Mucosa of descending colon (tissue), 3 donors: Measurements from ENCODE around the gene ITGA5. TPM values are rescaled to one million over a fixed set of nuclear protein-coding genes. Genes with fewer than 3 reads are reported as not detected.

Experiments
- ATAC-seq: fragments of 200-7000 bp; cut with Tn5 transposase; one replicate; pipeline ENCODE4 v1.9.1; 2020; ENCODE audit warnings: mild to moderate bottlenecking, moderate library complexity
- DNase-seq, 3 donors: peaks; one replicate each; pipeline ENCODE4 v3.0.0-alpha.2; 2020
- H3K36me3 ChIP-seq: fragments of 200-600 bp; one replicate; pipeline ENCODE4 v1.8.0; 2021; ENCODE audit warnings: low read depth, mild to moderate bottlenecking
- H3K4me1 ChIP-seq: fragments of 200-600 bp; one replicate; pipeline ENCODE4 v1.8.0; 2021; ENCODE audit warnings: low read depth, mild to moderate bottlenecking
- H3K4me3 ChIP-seq: fragments of 200-600 bp; one replicate; pipeline ENCODE4 v1.8.0; 2021; ENCODE audit warnings: mild to moderate bottlenecking
- H3K9me3 ChIP-seq: fragments of 200-600 bp; one replicate; pipeline ENCODE4 v1.8.0; 2021; ENCODE audit warnings: mild to moderate bottlenecking
- intact Hi-C, 2 donors: fragments of 100-400 bp; cut with DNase I in 1 of 2; cut with micrococcal nuclease in 1 of 2; formaldehyde crosslinking; loops; one replicate each; pipeline versions ENCODE4 v1.11.0 to v1.11.1; 2022; cut with DNase I, micrococcal nuclease
- total RNA-seq, 3 donors: library from RNA; stranded (reverse); fragmentation: NEBNext Ultra II Directional in 2 of 3; extraction: Animal tissue kit (Norgen Biotek cat#: 25700) in 2 of 3; gene quantifications; one replicate each; pipeline versions ENCODE4 v1.2.1 to v1.2.4, GENCODE V29; 2021 to 2023
- TF ChIP-seq, protein P1 (sequence below): fragments of 200-600 bp; IDR thresholded peaks from one replicate; pipeline ENCODE4 v1.8.0; 2022; ENCODE audit warnings: antibody characterized with exemption, mild to moderate bottlenecking
- donor health status: DM: no; HTN: no; CAD: no; lungs with moderate emphysema.
- donor health status: DM: no; HTN: no; CAD: no.
- donor health status: DM: no; HTN: yes; CAD: no.

The ITGA5 gene
- total RNA-seq, 3 donors from 2014 or later: 8.0 to 201 (median 61.8) TPM

DNA sequence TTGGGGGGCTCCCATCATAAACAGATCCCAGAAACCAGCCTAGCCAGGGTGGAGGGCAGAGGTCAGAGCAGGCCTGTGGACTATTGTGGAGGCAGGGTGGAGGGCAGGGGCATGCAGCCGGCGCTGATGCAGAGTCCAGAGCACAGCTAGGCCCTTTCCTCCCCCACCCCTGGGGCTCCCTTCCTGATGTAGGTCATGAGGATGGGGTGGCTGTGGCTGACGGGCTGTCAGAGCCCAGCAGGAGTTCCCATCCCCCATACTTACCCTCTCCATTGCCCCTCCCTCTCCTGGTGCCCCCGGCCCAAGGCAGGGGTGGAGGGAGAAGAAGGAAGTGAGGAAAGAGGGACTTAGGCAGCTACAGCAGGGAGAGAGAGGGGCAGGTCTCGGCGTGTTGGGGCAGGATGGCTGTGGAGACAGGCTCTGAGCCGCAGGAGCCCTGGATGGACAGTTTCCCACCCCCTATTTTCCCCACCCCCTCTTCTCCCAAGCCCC is 28.8 kb downstream of the ITGA5 start:
- ATAC-seq (no peak), DNase-seq (no peak)
- intact Hi-C loops: no loop called here
- no peaks in the 10 kb centered on the region for H3K9me3 ChIP-seq
- no peaks in the 10 kb centered on the region for H3K36me3 ChIP-seq
- peaks cover 6% of the 10 kb centered on the region for H3K4me1 ChIP-seq
- TF ChIP-seq, protein P1, sequence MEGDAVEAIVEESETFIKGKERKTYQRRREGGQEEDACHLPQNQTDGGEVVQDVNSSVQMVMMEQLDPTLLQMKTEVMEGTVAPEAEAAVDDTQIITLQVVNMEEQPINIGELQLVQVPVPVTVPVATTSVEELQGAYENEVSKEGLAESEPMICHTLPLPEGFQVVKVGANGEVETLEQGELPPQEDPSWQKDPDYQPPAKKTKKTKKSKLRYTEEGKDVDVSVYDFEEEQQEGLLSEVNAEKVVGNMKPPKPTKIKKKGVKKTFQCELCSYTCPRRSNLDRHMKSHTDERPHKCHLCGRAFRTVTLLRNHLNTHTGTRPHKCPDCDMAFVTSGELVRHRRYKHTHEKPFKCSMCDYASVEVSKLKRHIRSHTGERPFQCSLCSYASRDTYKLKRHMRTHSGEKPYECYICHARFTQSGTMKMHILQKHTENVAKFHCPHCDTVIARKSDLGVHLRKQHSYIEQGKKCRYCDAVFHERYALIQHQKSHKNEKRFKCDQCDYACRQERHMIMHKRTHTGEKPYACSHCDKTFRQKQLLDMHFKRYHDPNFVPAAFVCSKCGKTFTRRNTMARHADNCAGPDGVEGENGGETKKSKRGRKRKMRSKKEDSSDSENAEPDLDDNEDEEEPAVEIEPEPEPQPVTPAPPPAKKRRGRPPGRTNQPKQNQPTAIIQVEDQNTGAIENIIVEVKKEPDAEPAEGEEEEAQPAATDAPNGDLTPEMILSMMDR: no peak
- H3K4me3 ChIP-seq: no peak overlapping the region

DNA sequence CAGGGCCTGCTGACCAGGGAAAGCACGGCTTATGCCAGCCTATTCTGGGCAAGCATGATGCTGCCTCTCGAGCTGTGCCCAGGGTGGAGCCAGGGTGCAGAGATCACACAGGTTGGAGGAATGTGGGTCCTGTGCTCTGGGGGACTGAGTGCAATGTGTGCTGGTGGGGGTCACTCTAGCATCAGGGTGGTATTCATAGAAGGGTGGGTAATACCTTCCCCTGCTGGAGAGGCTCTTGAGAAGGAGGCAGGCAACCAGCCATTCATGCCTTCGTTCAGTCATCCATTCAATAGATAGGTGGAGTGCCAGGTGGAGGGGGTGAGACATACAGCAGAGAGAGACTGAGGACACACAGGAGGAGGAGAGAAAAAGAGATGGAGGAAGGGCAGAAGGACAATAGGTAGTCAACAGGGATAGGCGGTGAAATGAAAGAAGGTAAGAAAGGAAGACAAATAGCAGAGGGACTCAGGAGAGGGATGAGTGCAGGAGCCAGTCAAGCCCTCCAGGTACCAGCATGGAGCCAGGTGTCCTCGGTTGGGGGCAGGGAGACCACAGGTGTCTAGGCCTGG is 29.4 kb downstream of the ITGA5 start:
- H3K4me1 ChIP-seq: peaks cover 6% of the 10 kb centered on the region
- intact Hi-C loops: no loop called here
- TF ChIP-seq, protein P1: no peak

DNA sequence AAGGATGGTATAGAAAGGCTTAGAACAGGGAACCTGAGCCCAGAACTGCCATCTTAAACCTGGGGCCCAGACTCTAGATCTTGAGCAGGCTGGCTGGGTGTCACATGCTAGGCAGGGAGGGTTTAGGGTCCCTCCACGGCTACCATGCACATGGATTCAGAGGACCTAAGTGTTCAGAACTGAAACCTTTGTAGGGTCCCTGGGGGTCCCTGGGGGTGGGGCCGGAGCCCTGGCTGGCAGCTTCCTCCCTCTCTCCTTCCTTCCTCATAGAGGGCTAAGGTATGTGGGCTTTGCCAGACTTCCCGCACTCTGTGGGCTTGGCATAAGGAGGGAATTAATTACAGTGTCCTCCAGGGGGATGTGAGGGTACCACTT is 29.9 kb downstream of the ITGA5 start:
- DNase-seq (no peak), ATAC-seq (no peak)
- Histone ChIP-seq H3K36me3 (no peaks in the 10 kb centered on the region), H3K4me3 (no peak overlapping the region), H3K9me3 (no peaks in the 10 kb centered on the region), H3K4me1 (peaks cover 6% of the 10 kb centered on the region)
- intact Hi-C loops: no loop called here
- TF ChIP-seq, protein P1: no peak

More for the DNA sequence above, 29.4 kb downstream of the ITGA5 start:
- no peak for DNase-seq
- Histone ChIP-seq H3K9me3 (no peaks in the 10 kb centered on the region), H3K4me3 (no peak overlapping the region), H3K36me3 (no peaks in the 10 kb centered on the region)
- ATAC-seq: no peak

DNA sequence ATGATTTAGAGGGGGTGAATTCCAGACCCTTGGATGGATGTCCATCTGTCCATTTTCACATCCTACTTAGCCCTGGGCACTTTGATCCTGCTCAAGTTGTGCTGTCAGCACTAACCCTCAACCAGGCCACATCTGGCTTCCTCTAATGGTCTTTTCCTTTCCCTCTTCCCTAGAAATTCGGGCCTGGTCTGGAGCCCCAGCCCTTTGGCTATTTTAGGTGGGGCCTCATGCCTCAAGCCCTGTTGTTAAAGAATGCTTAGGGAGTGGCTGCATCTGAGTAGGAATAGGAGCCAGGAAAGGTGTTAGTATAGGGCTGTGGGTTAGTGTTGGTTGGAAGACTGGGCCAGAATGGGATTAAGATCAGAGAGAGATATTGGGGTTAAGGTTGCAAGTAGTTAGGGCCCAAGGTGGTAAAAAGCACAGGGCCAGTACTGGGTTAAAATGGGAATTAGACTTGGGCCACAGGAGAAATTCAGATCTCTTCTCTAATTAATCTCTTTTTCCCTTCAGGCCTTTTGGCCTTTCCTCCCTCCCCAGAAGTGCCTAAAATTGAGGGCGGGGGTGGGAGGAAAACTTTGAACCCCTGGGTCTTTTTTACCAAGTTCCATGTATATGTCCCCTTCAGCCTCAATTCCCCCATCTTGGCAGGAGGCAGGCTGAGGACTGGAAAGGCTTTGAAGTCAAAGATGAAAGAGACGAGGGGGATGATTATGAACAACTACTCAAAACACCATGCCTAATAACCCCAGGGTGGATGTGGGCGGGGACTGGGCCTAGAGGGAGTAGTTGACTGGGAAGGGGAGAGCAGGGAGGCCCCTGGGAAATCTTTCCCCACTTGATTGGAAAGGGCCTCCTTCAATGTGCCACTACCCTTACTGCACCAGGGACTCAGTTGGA is 30.6 kb downstream of the ITGA5 start:
- DNase-seq: no peak
- TF ChIP-seq, protein P1: no peak
- intact Hi-C loops: no loop called here
- Histone ChIP-seq H3K9me3 (no peaks in the 10 kb centered on the region), H3K36me3 (no peaks in the 10 kb centered on the region), H3K4me1 (peaks cover 6% of the 10 kb centered on the region), H3K4me3 (no peak overlapping the region)
- ATAC-seq: no peak

DNA sequence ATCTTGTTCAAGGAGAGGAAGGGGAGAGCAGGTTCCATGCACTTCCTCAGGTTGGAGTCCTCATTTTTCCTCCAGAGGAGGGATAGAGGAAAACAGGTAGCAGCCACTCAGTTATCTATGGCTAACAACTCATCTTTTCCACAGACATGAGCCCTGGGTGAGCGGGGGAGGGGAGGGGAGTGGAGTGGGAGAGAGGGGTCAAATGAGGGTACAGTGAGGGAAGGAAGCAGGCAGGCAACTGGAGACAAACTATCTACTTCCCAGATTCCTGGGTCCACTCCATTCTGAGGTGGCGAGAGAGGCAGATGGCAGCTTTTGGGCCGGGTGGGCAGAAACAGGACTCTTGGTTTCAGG is 32.0 kb downstream of the ITGA5 start:
- intact Hi-C loops: no loop called here
- H3K36me3 ChIP-seq: no peaks in the 10 kb centered on the region
- TF ChIP-seq, protein P1: no peak
- no peak for ATAC-seq
- DNase-seq: no peak
- H3K4me3 ChIP-seq: no peak overlapping the region
- no peaks in the 10 kb centered on the region for H3K9me3 ChIP-seq
- H3K4me1 ChIP-seq: peaks cover 6% of the 10 kb centered on the region
